Epithelial cell of proximal tubule (primary cell): ENCODE results near the gene TRIM41. TPM values are rescaled to one million over a fixed set of nuclear protein-coding genes. Genes with fewer than 3 reads are reported as not detected.

Source experiments
- DNase-seq: peaks from one replicate; pipeline ENCODE4 v3.0.0-alpha.2; 2011; ENCODE audit warnings: low read depth
- H3K4me3 ChIP-seq: 2 replicates; pipeline ENCODE4 v1.5.1; 2011; ENCODE audit warnings: low read depth, mild to moderate bottlenecking, low read length
- total RNA-seq: library from RNA; depleted of rRNA; stranded (reverse); fragments of >200 nt; gene quantifications from 2 replicates; pipeline ENCODE4 v1.2.3, GENCODE V29; 2015
- TF ChIP-seq, protein P1 (sequence below): conservative IDR thresholded peaks from 2 replicates; pipeline ENCODE4 v1.5.1; 2012; ENCODE audit warnings: low read depth, mild to moderate bottlenecking, low read length

TRIM41 gene
- total RNA-seq, 1 donor from 2014 or later, result 12.4 TPM

GRCh38 chr5:181215997-181216989, 6.8 kb upstream of the TRIM41 start:
- H3K4me3 ChIP-seq, result peak overlapping the region; percentile 54
- no peak for DNase-seq
- TF ChIP-seq, protein P1, sequence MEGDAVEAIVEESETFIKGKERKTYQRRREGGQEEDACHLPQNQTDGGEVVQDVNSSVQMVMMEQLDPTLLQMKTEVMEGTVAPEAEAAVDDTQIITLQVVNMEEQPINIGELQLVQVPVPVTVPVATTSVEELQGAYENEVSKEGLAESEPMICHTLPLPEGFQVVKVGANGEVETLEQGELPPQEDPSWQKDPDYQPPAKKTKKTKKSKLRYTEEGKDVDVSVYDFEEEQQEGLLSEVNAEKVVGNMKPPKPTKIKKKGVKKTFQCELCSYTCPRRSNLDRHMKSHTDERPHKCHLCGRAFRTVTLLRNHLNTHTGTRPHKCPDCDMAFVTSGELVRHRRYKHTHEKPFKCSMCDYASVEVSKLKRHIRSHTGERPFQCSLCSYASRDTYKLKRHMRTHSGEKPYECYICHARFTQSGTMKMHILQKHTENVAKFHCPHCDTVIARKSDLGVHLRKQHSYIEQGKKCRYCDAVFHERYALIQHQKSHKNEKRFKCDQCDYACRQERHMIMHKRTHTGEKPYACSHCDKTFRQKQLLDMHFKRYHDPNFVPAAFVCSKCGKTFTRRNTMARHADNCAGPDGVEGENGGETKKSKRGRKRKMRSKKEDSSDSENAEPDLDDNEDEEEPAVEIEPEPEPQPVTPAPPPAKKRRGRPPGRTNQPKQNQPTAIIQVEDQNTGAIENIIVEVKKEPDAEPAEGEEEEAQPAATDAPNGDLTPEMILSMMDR, result no peak

DNA sequence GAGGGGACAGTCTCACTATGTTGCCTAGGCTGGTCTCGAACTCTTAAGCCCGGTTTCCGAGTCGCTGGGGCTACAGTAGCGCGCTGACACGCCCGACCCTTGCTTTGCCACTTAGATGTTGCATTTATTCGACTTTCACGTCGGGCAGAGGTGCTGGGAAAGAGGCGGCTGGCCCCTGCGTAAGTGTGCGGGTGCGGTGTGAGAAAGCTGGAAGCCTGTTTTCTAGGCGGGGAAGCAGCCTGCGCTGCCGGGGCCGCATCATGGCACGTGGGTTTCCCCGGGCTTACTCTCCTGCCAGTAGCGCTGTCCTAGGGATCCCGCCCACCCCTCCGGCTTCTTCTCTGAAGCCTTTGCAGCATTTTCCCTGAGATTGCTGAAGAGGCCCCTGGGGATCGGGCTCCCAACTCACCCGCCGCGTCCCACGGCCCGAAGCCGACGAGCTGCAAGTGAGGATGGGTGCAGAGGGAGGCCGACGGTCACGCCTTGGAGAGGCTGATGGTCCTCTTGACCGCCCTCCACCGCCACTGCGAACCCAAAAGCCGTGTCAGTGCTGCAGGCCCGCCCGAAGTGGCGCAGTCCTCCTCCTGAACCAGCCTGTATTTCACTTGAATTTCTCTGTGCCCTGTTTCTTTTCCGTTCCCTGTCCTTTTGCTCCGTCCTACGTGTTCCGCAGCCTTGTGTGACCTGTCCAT, 5.8 kb upstream of the TRIM41 start:
- TF ChIP-seq, protein P1, result peak; percentile 19
- DNase-seq, result no peak
- H3K4me3 ChIP-seq, result peak overlapping the region; percentile 54

- H3K4me3 ChIP-seq, result peak overlapping the region; percentile 54
- DNase-seq, result no peak
- TF ChIP-seq, protein P1, result no peak
These were observed 5.3 kb upstream of the TRIM41 start for GRCh38 chr5:181217803-181218062.

- no peak for DNase-seq
- H3K4me3 ChIP-seq, result peak overlapping the region; percentile 54
- TF ChIP-seq, protein P1, result no peak
These were observed 4.3 kb upstream of the TRIM41 start for GRCh38 chr5:181218795-181219124.

DNA sequence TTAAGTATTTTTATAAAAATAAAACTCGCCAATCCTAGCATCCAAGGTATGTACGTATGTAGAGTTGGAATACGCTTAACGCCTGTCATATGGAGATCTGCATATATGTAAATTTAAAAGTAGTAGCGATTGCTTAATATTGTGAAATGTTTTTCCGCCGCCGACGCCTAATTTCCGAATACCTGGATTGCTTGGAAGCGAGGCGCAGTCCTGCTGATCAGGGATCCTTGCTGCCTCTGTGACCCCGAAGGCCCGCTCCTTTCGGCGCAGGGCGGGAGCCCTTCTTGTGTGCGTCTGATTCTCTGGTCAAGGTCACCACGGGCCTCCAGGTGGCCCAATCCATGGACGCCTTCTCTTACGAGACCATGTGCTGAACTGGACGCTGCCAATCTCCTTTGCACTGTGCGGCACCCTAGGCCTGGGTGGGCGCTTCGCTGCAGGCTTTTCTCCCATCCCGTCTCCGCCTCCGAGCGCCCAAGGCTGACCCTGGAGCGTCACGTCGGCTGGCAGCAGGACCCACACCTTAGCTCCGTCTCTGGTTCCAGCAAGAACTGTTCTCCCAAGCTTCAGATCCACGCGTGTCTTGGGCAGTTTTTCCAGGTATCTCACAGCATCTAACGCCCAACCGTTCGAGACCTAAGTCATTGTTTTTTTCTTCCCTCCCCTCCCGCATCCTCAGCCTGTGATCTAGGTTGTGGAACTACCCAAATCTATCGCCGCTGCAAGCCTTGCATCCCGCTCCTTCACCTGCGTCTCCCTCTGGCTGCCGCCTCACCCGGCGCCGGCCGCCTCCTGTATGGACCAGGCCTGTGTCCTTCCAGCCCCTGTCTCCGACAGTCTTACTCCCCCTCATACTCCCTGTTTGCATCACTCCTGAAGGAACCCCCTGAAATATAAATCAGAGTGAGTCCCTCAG, 3.6 kb upstream of the TRIM41 start:
- TF ChIP-seq, protein P1, result no peak
- no peak for DNase-seq
- H3K4me3 ChIP-seq, result no peak overlapping the region

DNA sequence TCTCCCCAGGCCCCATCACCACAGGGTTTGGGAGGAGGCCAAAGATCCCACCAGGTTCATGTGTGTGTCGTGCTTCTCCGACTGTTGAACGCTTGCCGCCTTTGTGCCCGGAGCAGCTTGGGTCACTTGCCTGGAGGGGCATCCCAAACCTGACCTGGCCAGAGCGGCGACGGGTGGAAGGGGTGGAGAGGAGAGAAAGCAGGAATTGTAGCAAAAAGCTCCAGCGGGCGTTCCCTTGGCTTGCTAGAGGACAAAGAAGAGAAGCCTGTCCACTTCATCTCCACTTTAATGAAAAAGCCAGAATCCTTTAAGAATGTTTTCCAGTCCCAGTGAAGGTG, 2.9 kb upstream of the TRIM41 start:
- no peak overlapping the region for H3K4me3 ChIP-seq
- TF ChIP-seq, protein P1, result no peak
- no peak for DNase-seq
